GM12874 (cell line): Measurements from ENCODE around the gene SCML1.

ENCODE experiments used
- CTCF ChIP-seq: IDR thresholded peaks from 2 replicates; pipeline ENCODE4 v1.5.1; 2011; ENCODE audit warnings: low read depth, mild to moderate bottlenecking, control low read depth, low read length, moderate library complexity; ENCODE audit not compliant: insufficient read depth

The SCML1 gene

GRCh38 chrX:17802756-17803155, 65.5 kb downstream of the SCML1 start:
- TF ChIP-seq CTCF: no peak

- TF ChIP-seq CTCF: no peak
Measured at GRCh38 chrX:17803449-17803848, 66.2 kb downstream of the SCML1 start.
